Thoracic aorta (tissue), 2 donors: ENCODE data around the gene GJB5. TPM values are rescaled to one million over a fixed set of nuclear protein-coding genes. Genes with fewer than 3 reads are reported as not detected.

Experiments used
- ATAC-seq: fragments of 150-250 bp; one replicate; pipeline ENCODE4 v1.8.0; 2017; ENCODE audit warnings: low read depth; ENCODE audit not compliant: insufficient number of reproducible peaks, low FRiP score
- DNase-seq: peaks from one replicate; pipeline ENCODE4 v3.0.0-alpha.2; 2020; ENCODE audit warnings: low spot score
- H3K27ac ChIP-seq, 2 donors: fragments of 200-600 bp; sonication (generic); 1 replicate in 1 of 2; 2 replicates in 1 of 2; pipeline ENCODE4 v1.5.1; 2016; ENCODE audit warnings: mild to moderate bottlenecking in 2 of 2, moderate library complexity in 2 of 2
- H3K27me3 ChIP-seq: fragments of 200-600 bp; sonication (generic); replicated peaks from 2 replicates; pipeline ENCODE4 v1.6.0; 2016; ENCODE audit warnings: mild to moderate bottlenecking; ENCODE audit not compliant: insufficient read depth
- H3K36me3 ChIP-seq: fragments of 200-600 bp; sonication (generic); one replicate; pipeline ENCODE4 v1.5.1; 2016
- H3K4me1 ChIP-seq, 2 donors: fragments of 200-600 bp; sonication (generic); 1 replicate in 1 of 2; 2 replicates in 1 of 2; pipeline versions ENCODE4 v1.5.1 to v1.6.0; 2016; ENCODE audit warnings: low read depth in 2 of 2, mild to moderate bottlenecking in 1 of 2; ENCODE audit not compliant: control insufficient read depth in 1 of 2
- H3K4me3 ChIP-seq: fragments of 200-600 bp; sonication (generic); 2 replicates; pipeline ENCODE4 v1.5.1; 2016; ENCODE audit warnings: mild to moderate bottlenecking
- H3K9me3 ChIP-seq: fragments of 200-600 bp; sonication (generic); 2 replicates; pipeline ENCODE4 v1.5.1; 2016
- total RNA-seq, 2 donors: library from RNA; depleted of rRNA; stranded (reverse); fragments of >200 nt; gene quantifications; one replicate each; pipeline versions ENCODE4 v1.1.0 to v1.2.3, GENCODE V29; 2016
- TF ChIP-seq, protein P1 (sequence below): fragments of 200-600 bp; sonication (generic); IDR thresholded peaks from one replicate; pipeline ENCODE4 v1.5.1; 2019; ENCODE audit warnings: antibody characterized with exemption

GJB5 gene
- total RNA-seq, result not detected

DNA sequence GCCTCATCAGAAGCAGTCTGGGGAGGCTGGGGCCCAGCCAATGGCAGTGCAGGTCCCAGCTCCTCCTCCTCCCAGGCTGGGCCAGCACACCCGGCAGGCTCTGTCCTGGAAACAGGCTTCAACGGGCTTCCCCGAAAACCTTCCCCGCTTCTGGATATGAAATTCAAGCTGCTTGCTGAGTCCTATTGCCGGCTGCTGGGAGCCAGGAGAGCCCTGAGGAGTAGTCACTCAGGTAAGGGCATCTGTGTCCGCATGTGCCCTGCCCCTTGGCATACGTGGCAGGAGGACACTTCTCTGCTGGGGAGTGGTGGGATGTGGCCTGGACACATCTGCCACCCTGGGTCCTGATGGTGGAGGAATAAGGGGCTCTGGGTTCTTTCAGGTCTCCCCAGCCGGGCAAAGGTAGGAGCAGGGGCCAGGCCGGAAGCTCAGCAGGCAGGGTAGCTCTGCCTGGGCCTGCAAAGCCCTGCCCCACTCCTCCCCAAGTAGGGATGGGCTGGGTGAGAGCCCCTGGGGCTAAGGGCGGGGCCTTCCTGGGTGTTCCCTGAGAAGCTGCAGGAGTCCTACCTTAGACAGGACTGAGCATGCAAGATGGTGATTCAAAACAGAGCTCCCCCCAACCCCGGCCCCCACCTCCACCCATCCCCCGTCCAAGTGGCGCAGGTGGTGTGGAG is at the start of gene GJB5:
GJB5 (plus strand) TSS at position 84 of the 674 bp plus-strand sequence. CDS start 2,284 bp downstream, outside the sequence.
- no peak within 1 kb of the TSS for H3K27ac ChIP-seq
- H3K36me3 ChIP-seq, result no peaks in the 10 kb centered on the region
- DNase-seq (no peak), ATAC-seq (no peak)
- no peaks in the 10 kb centered on the region for H3K9me3 ChIP-seq
- no peak within 1 kb of the TSS for H3K4me3 ChIP-seq
- TF ChIP-seq, protein P1, sequence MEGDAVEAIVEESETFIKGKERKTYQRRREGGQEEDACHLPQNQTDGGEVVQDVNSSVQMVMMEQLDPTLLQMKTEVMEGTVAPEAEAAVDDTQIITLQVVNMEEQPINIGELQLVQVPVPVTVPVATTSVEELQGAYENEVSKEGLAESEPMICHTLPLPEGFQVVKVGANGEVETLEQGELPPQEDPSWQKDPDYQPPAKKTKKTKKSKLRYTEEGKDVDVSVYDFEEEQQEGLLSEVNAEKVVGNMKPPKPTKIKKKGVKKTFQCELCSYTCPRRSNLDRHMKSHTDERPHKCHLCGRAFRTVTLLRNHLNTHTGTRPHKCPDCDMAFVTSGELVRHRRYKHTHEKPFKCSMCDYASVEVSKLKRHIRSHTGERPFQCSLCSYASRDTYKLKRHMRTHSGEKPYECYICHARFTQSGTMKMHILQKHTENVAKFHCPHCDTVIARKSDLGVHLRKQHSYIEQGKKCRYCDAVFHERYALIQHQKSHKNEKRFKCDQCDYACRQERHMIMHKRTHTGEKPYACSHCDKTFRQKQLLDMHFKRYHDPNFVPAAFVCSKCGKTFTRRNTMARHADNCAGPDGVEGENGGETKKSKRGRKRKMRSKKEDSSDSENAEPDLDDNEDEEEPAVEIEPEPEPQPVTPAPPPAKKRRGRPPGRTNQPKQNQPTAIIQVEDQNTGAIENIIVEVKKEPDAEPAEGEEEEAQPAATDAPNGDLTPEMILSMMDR, result no peak
- H3K27me3 ChIP-seq, result no peaks in the 10 kb centered on the region
- no peaks in the 10 kb centered on the region for H3K4me1 ChIP-seq

DNA sequence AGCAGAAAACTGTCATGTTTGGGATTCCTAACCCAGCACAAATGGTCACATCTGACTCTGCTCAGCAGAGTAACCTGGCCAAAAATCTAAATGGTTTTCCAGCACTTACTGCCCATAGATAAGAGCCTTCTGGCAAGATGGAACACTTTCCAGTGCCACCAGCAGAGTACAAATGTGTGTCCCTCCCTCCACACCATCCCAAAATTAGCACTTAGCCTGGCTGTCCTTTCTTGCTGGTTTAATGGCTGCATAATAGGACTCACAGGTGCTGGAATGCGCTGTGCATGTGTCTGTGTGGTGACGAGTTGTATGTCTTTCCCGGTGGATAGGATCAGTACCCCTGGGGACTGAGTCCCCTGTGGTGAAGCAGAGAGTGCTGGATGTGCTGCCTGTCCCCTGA is 49.8 kb upstream of the GJB5 start:
- no peaks in the 10 kb centered on the region for H3K36me3 ChIP-seq
- H3K4me1 ChIP-seq, result no peaks in the 10 kb centered on the region
- H3K27ac ChIP-seq, result no peak overlapping the region
- DNase-seq (no peak), ATAC-seq (no peak)
- no peaks in the 10 kb centered on the region for H3K9me3 ChIP-seq
- no peak overlapping the region for H3K4me3 ChIP-seq
- H3K27me3 ChIP-seq, result no peaks in the 10 kb centered on the region
- TF ChIP-seq, protein P1, result no peak

DNA sequence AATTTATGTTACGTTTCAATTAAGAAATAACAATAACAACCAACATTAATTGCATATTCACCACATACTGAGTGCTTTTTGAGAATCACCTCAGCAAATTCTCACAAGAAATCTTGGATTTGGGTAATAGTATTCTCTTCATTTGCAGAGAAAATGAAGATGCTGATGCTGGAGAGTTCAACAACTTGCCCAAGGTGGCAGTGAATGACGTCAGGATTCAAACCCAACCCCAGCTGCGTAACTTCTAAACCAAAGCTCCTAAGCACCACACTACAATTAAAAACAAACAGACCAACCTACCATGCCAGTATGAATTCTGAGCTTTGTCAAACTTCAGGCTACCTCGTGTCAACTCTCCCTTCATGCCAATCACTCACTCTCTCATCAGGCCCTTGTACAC is 46.7 kb upstream of the GJB5 start:
- no peaks in the 10 kb centered on the region for H3K9me3 ChIP-seq
- H3K27ac ChIP-seq, result no peak overlapping the region
- no peaks in the 10 kb centered on the region for H3K27me3 ChIP-seq
- H3K4me3 ChIP-seq, result no peak overlapping the region
- ATAC-seq, result no peak
- no peaks in the 10 kb centered on the region for H3K4me1 ChIP-seq
- H3K36me3 ChIP-seq, result no peaks in the 10 kb centered on the region
- no peak for DNase-seq
- TF ChIP-seq, protein P1, result no peak

DNA sequence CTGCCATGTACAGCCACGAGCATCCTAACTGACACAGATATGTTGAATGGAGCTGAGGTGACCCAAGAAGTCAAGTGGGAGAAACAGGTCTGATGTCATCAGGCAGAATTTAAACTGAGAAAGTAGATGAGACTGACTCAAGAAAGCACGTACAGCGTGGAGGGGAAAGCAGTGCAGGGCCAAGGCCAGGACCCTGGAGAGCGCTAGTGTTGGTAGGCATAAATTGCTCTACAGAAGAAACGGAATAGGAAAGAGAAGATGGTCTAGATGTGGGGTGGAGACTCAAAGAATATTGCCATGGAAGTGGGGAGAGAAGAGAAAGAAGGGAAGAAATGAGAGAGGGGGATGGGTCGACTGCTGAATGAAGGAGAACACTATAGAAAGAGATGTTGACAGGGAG is 45.3 kb upstream of the GJB5 start:
- H3K4me3 ChIP-seq, result no peak overlapping the region
- no peaks in the 10 kb centered on the region for H3K4me1 ChIP-seq
- no peaks in the 10 kb centered on the region for H3K27me3 ChIP-seq
- ATAC-seq (no peak), DNase-seq (no peak)
- no peaks in the 10 kb centered on the region for H3K9me3 ChIP-seq
- TF ChIP-seq, protein P1, result no peak
- no peaks in the 10 kb centered on the region for H3K36me3 ChIP-seq
- no peak overlapping the region for H3K27ac ChIP-seq

DNA sequence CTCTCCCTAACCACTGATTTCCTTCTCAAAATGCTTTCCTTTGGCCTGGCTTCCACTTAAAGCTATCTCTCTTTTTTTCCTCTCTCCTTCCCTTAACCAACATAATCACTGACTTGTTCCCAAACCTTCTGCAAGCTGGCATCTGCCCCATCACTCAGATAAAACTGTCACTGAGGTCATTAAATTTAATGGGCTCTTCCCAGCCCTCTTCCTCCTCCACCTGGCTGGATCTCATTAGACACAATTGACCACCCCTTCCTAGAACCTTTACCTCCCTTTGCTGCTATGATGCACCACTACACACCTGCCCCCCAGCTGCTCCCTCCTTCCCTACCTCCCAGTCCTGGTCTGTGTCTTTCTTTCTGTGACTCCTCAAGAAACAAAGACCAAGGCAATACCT is 44.0 kb upstream of the GJB5 start:
- H3K27me3 ChIP-seq, result no peaks in the 10 kb centered on the region
- no peak overlapping the region for H3K4me3 ChIP-seq
- DNase-seq (no peak), ATAC-seq (no peak)
- no peaks in the 10 kb centered on the region for H3K4me1 ChIP-seq
- no peak overlapping the region for H3K27ac ChIP-seq
- H3K9me3 ChIP-seq, result no peaks in the 10 kb centered on the region
- H3K36me3 ChIP-seq, result no peaks in the 10 kb centered on the region
- TF ChIP-seq, protein P1, result no peak
